ENCODE results near the gene POLR1B. TPM values are rescaled to one million over a fixed set of nuclear protein-coding genes. Genes with fewer than 3 reads are reported as not detected.
"Not testable (repeated sequence)": the region's sequence is repeated elsewhere in the genome, so short reads cannot be mapped to it uniquely, and the experiment has no call there.

Gene POLR1B
- total and polyA plus RNA-seq, 7 experiments from 2014 or later, result 10.1 to 41.8 (median 25.2) TPM

DNA sequence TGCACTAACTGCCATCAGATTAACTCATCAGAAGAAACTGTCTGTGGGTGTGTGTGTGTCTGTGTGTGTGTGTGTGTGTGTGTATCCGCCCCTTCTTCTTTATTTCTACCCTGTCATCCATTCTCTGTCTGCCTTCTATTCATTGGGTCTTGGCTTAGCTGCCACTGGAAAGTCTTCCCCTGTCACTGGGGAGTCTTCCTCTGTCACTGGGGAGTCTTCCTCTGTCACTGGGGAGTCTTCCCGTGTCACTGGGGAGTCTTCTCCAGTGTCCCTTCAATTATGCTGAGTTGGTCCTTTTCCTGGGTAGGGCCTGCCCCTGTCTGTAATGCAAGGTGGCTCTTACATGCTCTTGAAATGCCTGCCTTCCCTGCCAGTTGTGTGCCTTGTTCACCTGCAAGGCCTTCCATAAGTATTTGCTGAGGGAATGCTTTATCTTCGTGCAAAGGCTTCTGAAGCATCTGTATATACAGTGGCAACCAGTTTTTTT is 18.9 kb upstream of the POLR1B start:
- intact Hi-C loops (cut with micrococcal nuclease), result no loop called here
- CTCF ChIA-PET, result no interaction called here

DNA sequence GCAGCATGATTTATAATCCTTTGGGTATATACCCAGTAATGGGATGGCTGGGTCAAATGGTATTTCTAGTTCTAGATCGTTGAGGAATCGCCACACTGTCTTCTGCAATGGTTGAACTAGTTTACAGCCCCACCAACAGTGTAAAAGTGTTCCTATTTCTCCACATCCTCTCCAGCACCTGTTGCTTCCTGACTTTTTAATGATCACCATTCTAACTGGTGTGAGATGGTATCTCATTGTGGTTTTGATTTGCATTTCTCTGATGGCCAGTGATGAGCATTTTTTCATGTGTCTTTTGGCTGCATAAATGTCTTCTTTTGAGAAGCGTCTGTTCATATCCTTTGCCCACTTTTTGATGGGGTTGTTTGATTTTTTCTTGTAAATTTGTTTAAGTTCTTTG is 18.0 kb upstream of the POLR1B start:
- DNase-seq; CTCF ChIA-PET; H3K4me3 ChIP-seq (ENCODE audit: low read length); H3K27ac ChIP-seq (ENCODE audit: low read depth, low read length); H3K9me3 Mint-ChIP-seq; H3K4me1 ChIP-seq (ENCODE audit: control insufficient read depth in 2 of 2, insufficient read depth in 2 of 2, low read length in 2 of 2); H3K27ac Mint-ChIP-seq; POLR2A ChIA-PET; H3K9me3 ChIP-seq (ENCODE audit: control insufficient read depth in 2 of 3, low read length in 3 of 3); H3K27me3 Mint-ChIP-seq; H3K4me1 Mint-ChIP-seq; intact Hi-C loops (cut with micrococcal nuclease); H3K27me3 ChIP-seq (ENCODE audit: control insufficient read depth in 2 of 2, insufficient read depth in 2 of 2, low read length in 2 of 2); ATAC-seq: not testable (repeated sequence)
- H3K36me3 ChIP-seq (ENCODE audit: control insufficient read depth in 2 of 3, insufficient read depth in 3 of 3, low read length in 3 of 3), result peaks cover 0 to 33% (median 2%) of the 10 kb centered on the region in 3 experiments
- H3K4me3 Mint-ChIP-seq, result peak overlapping the region in 1 of 10 donors; percentile 45
- peaks cover 19 to 82% (median 52%) of the 10 kb centered on the region in 5 donors for H3K36me3 Mint-ChIP-seq

More for the DNA sequence above, 18.9 kb upstream of the POLR1B start:
- H3K36me3 ChIP-seq (ENCODE audit: control insufficient read depth in 2 of 3, insufficient read depth in 3 of 3, low read length in 3 of 3), result peaks cover 0 to 24% (median 0%) of the 10 kb centered on the region in 3 experiments
- Mint-ChIP-seq H3K27me3 (no peaks in the 10 kb centered on the region), H3K27ac (no peak overlapping the region), H3K9me3 (peaks cover 0 to 3% (median 0%) of the 10 kb centered on the region in 11 donors), H3K4me3 (no peak overlapping the region), H3K4me1 (peaks cover 0 to 7% (median 0%) of the 10 kb centered on the region in 7 donors), H3K36me3 (peaks cover 19 to 80% (median 54%) of the 10 kb centered on the region in 5 donors)
- POLR2A ChIA-PET, result no interaction called here
- DNase-seq, result no peak
- no peak for ATAC-seq
- no peak overlapping the region for H3K4me3 ChIP-seq (ENCODE audit: low read length)
- H3K4me1 ChIP-seq (ENCODE audit: control insufficient read depth in 2 of 2, insufficient read depth in 2 of 2, low read length in 2 of 2), result no peaks in the 10 kb centered on the region
- no peaks in the 10 kb centered on the region for H3K27me3 ChIP-seq (ENCODE audit: control insufficient read depth in 2 of 2, insufficient read depth in 2 of 2, low read length in 2 of 2)
- no peak overlapping the region for H3K27ac ChIP-seq (ENCODE audit: low read depth, low read length)
- H3K9me3 ChIP-seq (ENCODE audit: control insufficient read depth in 2 of 3, low read length in 3 of 3), result no peaks in the 10 kb centered on the region

DNA sequence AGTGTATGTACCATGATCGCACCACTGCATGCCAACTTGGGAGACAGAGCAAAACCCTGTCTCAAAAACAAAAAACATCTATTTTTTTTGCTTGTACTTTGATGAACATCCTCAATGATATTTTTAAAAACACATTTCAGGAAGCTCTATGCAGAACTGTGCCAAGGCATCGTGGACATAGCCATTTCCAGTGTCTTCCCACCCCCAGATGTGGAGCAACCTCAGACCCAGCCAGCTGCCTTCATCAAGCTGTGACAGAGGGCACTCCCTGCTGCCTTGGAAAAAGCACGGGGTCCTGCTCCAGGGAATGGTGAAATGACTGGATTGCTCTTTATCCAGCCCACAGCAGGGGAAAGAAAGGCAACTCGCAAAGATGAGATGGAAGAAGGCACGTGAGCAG is 13.7 kb upstream of the POLR1B start:
- Histone ChIP-seq H3K4me1 (ENCODE audit: control insufficient read depth in 2 of 2, insufficient read depth in 2 of 2, low read length in 2 of 2) (no peaks in the 10 kb centered on the region), H3K4me3 (ENCODE audit: low read length) (no peak overlapping the region), H3K27me3 (ENCODE audit: control insufficient read depth in 2 of 2, insufficient read depth in 2 of 2, low read length in 2 of 2) (no peaks in the 10 kb centered on the region), H3K36me3 (ENCODE audit: control insufficient read depth in 2 of 3, insufficient read depth in 3 of 3, low read length in 3 of 3) (peaks cover 0 to 20% (median 5%) of the 10 kb centered on the region in 3 experiments), H3K27ac (ENCODE audit: low read depth, low read length) (no peak overlapping the region), H3K9me3 (ENCODE audit: control insufficient read depth in 2 of 3, low read length in 3 of 3) (no peaks in the 10 kb centered on the region)
- ATAC-seq (no peak), DNase-seq (no peak)
- H3K36me3 Mint-ChIP-seq, result peaks cover 4 to 69% (median 32%) of the 10 kb centered on the region in 5 donors
- no peak overlapping the region for H3K27ac Mint-ChIP-seq
- peaks cover 0 to 3% (median 0%) of the 10 kb centered on the region in 11 donors for H3K9me3 Mint-ChIP-seq
- H3K4me3 Mint-ChIP-seq, result no peak overlapping the region
- POLR2A ChIA-PET, result no interaction called here
- CTCF ChIA-PET, result no interaction called here
- intact Hi-C loops (cut with micrococcal nuclease), result no loop called here
- H3K27me3 Mint-ChIP-seq, result no peaks in the 10 kb centered on the region
- peaks cover 0 to 2% (median 0%) of the 10 kb centered on the region in 7 donors for H3K4me1 Mint-ChIP-seq

DNA sequence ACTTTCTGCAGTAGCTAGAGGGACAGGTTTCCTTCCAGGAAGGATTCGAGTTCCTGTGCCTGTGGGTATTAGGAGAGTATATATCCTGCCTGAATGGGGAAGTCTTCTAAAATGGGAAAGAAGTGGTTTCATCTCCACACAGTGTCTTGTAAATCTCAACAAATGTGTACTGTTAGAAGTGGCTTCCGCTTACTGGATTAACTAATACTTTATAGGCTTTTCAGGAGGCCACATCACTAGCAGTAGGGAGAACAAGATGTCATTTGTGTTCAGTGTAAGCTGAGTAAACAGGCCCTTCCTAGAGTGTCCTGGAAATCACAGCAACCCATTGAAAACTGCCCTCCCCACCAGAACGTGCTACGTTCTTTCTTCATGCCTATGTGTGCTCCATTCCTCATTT is 12.5 kb upstream of the POLR1B start:
- Mint-ChIP-seq H3K27ac (no peak overlapping the region), H3K4me3 (no peak overlapping the region), H3K27me3 (no peaks in the 10 kb centered on the region), H3K36me3 (peaks cover 4 to 58% (median 31%) of the 10 kb centered on the region in 5 donors), H3K9me3 (peaks cover 0 to 3% (median 0%) of the 10 kb centered on the region in 11 donors), H3K4me1 (peaks cover 0 to 2% (median 0%) of the 10 kb centered on the region in 7 donors)
- Histone ChIP-seq H3K4me1 (ENCODE audit: control insufficient read depth in 2 of 2, insufficient read depth in 2 of 2, low read length in 2 of 2) (no peaks in the 10 kb centered on the region), H3K27me3 (ENCODE audit: control insufficient read depth in 2 of 2, insufficient read depth in 2 of 2, low read length in 2 of 2) (no peaks in the 10 kb centered on the region), H3K4me3 (ENCODE audit: low read length) (no peak overlapping the region), H3K36me3 (ENCODE audit: control insufficient read depth in 2 of 3, insufficient read depth in 3 of 3, low read length in 3 of 3) (peaks cover 0 to 20% (median 5%) of the 10 kb centered on the region in 3 experiments), H3K9me3 (ENCODE audit: control insufficient read depth in 2 of 3, low read length in 3 of 3) (no peaks in the 10 kb centered on the region), H3K27ac (ENCODE audit: low read depth, low read length) (no peak overlapping the region)
- intact Hi-C loops (cut with micrococcal nuclease), result no loop called here
- ATAC-seq, result no peak
- DNase-seq, result no peak
- ChIA-PET CTCF (no interaction called here), POLR2A (no interaction called here)

DNA sequence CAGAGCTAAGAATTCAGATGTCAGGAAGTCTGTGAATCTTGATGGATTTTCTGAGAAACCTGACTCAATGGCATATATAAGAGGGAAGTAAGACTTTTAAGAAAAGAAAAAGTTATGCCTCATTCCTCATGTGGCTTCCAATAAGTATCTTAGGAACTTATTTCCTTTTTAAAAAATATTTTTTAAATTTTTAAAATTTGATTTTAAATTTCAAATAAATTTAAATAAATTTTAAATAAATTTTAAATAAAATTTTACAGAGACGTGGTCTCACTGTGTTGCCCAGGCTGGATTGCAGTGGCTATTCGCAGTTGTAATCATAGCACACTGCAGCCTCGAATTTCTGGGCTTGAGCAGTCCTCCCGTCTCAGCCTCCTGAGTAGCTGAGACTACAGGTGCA is 11.5 kb upstream of the POLR1B start:
- Histone ChIP-seq H3K27me3 (ENCODE audit: control insufficient read depth in 2 of 2, insufficient read depth in 2 of 2, low read length in 2 of 2) (no peaks in the 10 kb centered on the region), H3K36me3 (ENCODE audit: control insufficient read depth in 2 of 3, insufficient read depth in 3 of 3, low read length in 3 of 3) (peaks cover 0 to 20% (median 5%) of the 10 kb centered on the region in 3 experiments), H3K27ac (ENCODE audit: low read depth, low read length) (no peak overlapping the region), H3K9me3 (ENCODE audit: control insufficient read depth in 2 of 3, low read length in 3 of 3) (no peaks in the 10 kb centered on the region), H3K4me3 (ENCODE audit: low read length) (no peak overlapping the region), H3K4me1 (ENCODE audit: control insufficient read depth in 2 of 2, insufficient read depth in 2 of 2, low read length in 2 of 2) (no peaks in the 10 kb centered on the region)
- Mint-ChIP-seq H3K4me3 (no peak overlapping the region), H3K27ac (no peak overlapping the region), H3K9me3 (no peaks in the 10 kb centered on the region), H3K4me1 (peaks cover 0 to 2% (median 0%) of the 10 kb centered on the region in 7 donors), H3K27me3 (no peaks in the 10 kb centered on the region), H3K36me3 (peaks cover 4 to 51% (median 27%) of the 10 kb centered on the region in 5 donors)
- ChIA-PET CTCF (no interaction called here), POLR2A (no interaction called here)
- DNase-seq (no peak), ATAC-seq (no peak)
- intact Hi-C loops (cut with micrococcal nuclease), result no loop called here

DNA sequence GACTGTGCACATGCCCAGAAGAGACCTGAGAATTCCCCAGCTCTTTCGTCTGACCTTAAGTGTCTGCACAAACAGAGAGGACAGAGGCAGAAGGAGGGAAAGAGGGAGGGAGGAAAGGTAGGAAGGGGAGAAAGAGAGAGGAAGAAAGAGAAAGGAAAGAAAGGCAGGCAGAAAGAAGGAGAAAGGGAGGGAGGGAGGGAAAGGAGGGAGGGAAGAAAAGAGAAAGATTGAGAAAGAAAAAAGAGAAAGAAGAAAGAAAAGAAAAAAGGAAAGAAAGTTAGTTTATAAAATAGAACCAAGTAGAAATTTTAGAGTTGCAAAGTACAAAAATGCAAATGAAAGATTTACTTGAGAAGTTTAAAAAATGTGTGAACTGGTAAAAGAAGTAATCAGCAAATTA is 7.4 kb upstream of the POLR1B start:
- H3K27ac ChIP-seq (ENCODE audit: low read depth, low read length), result no peak overlapping the region
- intact Hi-C loops (cut with micrococcal nuclease), result no loop called here
- Mint-ChIP-seq H3K4me1 (no peaks in the 10 kb centered on the region), H3K9me3 (no peaks in the 10 kb centered on the region), H3K36me3 (peaks cover 4 to 33% (median 16%) of the 10 kb centered on the region in 5 donors), H3K27me3 (no peaks in the 10 kb centered on the region), H3K27ac (no peak overlapping the region), H3K4me3 (no peak overlapping the region)
- H3K36me3 ChIP-seq (ENCODE audit: control insufficient read depth in 2 of 3, insufficient read depth in 3 of 3, low read length in 3 of 3), result peaks cover 0 to 5% (median 3%) of the 10 kb centered on the region in 3 experiments
- H3K27me3 ChIP-seq (ENCODE audit: control insufficient read depth in 2 of 2, insufficient read depth in 2 of 2, low read length in 2 of 2), result no peaks in the 10 kb centered on the region
- ATAC-seq (no peak), DNase-seq (no peak)
- no peaks in the 10 kb centered on the region for H3K9me3 ChIP-seq (ENCODE audit: control insufficient read depth in 2 of 3, low read length in 3 of 3)
- ChIA-PET POLR2A (no interaction called here), CTCF (no interaction called here)
- H3K4me3 ChIP-seq (ENCODE audit: low read length), result no peak overlapping the region
- H3K4me1 ChIP-seq (ENCODE audit: control insufficient read depth in 2 of 2, insufficient read depth in 2 of 2, low read length in 2 of 2), result no peaks in the 10 kb centered on the region

DNA sequence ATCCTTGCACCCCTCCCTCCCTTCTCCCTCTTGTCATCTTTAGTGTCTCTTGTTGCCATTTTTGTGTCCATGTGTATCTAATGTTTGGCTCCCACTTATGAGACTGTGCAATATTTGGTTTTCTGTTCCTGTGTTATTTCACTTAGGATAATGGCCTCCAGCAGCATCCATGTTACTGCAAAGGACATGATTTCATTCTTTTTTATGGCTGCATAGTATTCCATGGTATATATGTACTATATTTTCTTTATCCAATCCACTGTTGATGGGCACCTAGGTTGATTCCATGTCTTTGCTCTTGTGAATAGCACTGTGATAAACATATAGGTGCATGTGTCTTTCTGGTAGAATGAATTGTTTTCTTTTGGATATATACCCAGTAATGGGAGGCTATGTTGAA is 5.6 kb upstream of the POLR1B start:
- ATAC-seq; intact Hi-C loops (cut with micrococcal nuclease); H3K4me1 ChIP-seq (ENCODE audit: control insufficient read depth in 2 of 2, insufficient read depth in 2 of 2, low read length in 2 of 2); H3K4me3 Mint-ChIP-seq; H3K9me3 Mint-ChIP-seq; H3K27me3 Mint-ChIP-seq; H3K27ac Mint-ChIP-seq; DNase-seq; POLR2A ChIA-PET; H3K36me3 ChIP-seq (ENCODE audit: control insufficient read depth in 2 of 3, insufficient read depth in 3 of 3, low read length in 3 of 3); H3K27me3 ChIP-seq (ENCODE audit: control insufficient read depth in 2 of 2, insufficient read depth in 2 of 2, low read length in 2 of 2); H3K4me3 ChIP-seq (ENCODE audit: low read length); H3K27ac ChIP-seq (ENCODE audit: low read depth, low read length); H3K9me3 ChIP-seq (ENCODE audit: control insufficient read depth in 2 of 3, low read length in 3 of 3); CTCF ChIA-PET: not testable (repeated sequence)
- Mint-ChIP-seq H3K36me3 (peaks cover 0 to 18% (median 4%) of the 10 kb centered on the region in 5 donors), H3K4me1 (peaks cover 9 to 13% (median 12%) of the 10 kb centered on the region in 7 donors)

Measured in naive thymus-derived CD4-positive, alpha-beta T cell (primary cell).